ENCODE data around the gene RNF208.

The RNF208 gene

DNA sequence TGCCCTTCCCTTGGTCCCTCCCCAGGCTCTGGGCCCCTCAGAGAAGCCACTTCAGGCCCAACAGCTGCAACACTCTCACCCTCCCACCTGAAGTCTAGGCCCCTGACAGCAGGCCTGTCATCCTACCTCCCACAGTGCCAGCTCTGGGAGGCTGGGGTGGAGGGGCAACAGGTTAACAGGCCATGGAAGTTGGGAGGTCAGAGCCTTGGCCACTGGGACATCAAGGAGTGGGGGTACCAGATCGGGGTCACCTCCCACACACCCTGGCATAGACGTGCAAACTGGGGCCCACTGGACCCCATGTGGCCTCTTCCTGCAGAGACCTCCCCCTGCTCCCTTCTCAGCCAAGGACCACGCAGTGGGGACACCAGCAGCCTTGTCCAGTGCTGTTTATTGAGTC lies 30.8 kb downstream of the RNF208 start:
- DNase-seq = no peak

DNA sequence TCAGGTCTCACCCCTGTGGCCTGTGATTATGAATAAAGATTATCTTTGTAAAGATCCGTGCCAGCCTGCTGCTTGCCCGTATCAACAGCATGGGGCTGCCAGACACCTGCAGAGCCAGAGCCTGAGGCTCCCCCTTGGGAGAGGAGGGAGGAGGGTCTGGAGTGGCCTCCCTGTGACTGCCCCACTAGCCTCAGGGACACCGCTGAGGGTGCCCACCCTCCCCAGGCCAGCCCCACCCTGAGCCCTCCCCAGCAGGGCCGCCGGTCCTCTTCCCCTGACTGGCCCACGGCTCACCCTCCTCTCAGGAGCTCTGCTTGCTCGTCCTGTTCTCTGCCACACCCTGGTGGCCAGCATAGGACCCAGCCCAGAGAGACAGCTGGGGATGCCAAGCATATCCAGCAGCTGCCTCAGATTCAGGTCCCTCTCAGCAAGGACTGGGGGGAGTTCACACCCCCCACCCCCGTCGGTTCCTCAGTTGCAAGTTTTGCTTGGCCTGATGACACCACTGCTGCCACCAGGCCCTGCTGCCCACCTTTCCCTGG lies 31.7 kb downstream of the RNF208 start:
- no peak for DNase-seq

DNA sequence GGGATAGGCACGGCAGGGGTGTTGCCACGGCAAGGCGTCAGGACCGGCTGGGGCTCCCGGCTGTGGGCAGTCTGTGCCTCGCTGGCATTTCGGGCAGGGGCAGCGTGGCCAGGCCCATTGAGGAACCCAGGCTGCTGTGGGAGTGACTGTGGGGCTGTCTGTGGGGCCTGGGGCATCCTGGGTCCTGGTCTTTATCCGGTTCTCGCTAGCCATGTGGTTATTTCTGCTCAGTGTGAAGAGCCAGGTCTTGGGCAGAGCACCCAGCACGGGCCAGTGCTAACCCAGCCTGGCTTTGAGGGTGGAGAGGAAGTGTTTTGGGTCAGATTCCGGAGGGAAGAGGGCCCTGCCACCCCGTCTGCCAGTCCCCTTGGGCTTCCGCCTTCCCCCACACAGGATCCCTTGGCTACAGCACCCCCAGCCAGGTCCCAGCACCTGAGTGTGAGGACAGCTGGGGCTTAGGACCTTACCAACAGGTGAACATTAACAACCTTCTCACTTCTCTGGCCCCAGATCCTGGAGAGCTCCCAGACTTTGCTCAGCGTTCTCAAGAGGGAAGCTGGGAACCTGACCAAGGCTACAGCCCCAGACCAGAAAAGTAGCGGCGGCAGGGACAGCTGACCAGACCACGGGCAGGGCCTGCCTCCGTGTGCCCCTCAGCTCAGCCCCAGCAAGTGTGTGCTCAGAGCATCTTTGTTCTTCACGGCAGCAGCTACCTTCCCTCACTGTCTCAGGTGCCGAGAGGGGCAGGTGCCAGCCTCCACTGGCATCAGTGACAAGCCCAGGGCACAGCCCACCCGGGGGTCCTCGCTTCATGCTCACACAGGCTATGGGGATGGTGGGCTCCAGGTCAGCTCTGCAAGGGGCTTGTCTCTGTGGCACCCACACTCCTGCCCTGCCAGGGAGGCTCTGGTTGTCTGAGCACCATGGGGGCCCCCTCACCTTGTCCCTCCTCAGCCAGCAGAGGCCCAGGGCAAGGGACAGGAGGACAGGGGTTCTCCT lies 32.4 kb downstream of the RNF208 start:
- DNase-seq = no peak

DNA sequence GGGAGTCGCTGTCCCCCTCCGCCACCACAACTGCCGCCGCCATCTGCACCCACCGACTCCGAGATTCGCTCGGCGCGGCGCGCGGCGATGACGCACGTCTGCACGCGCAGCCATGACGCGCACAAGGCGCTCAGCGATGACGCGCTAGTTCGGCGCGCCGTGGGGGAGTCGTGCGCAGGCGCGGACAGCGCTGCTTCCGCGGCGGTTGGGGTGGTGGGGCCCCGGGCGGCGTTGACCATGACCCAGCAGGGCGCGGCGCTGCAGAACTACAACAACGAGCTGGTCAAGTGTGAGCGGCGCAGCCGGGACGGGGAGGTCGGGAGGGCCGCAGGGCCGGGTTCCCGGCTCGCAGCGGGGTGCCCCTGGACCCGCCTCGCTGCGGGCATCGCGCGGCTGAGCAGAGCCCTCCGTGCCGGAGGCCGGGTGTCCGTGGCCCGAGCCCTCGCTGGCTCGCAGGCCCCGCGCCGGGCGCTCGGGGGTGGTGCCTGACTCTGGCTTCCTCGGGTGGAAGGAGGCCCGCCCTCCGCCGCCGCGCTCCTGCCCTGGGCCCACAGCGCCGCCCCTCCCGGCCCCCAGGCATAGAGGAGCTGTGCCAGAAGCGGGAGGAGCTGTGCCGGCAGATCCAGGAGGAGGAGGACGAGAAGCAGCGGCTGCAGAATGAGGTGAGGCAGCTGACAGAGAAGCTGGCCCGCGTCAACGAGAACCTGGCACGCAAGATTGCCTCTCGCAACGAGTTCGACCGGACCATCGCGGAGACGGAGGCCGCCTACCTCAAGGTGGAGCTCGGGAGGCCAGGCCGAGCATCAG lies 33.3 kb downstream of the RNF208 start, which contains the start of the genes ANAPC2 and SSNA1:
ANAPC2 (minus strand) TSS at position 71 of the 807 bp plus-strand sequence; CDS start at position 43, 28 bp downstream.
SSNA1 (plus strand) TSS at position 187 of the 807 bp plus-strand sequence; CDS start at position 238, 51 bp downstream.
- peak; percentile 80 to 95 (median 90) for DNase-seq

DNA sequence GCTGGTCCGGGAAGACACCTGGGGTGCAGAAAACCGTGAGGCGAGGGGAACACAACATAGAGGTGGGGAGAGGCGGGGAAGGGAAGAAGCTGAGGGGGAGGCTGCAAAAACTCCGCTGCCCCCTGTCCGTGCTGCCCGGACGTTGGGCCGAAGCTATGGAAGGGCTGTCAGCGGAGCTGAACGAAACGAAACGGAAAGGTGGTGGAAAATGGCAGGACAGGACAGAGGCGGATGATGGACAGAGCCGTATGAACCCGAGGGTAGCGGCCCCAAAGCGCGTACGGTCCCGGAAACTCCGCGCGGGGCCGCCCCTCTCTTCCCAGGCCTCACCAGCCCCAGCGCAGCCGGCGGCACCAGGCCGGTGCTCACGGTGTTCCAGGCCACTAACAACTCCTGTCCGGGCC lies 34.0 kb downstream of the RNF208 start:
- DNase-seq = no peak

DNA sequence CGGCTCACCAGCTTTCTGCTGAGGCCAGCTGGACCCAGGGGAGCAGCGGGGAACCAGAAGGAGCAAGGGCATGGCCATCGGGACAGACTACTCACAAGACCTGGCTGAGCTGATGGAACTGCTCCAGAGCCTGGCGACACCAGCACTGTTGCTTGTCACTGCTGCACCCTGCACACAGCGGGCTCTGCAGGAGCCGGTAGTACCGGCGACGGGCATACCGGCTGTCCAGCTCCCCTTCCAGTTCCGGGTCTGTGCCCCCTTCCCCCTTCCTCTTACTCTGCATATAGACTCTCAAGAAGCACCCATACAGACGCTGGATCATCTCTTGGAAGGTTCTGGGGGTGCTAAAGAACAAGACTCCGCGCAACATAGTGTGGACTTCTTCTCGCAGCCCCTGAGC lies 34.7 kb downstream of the RNF208 start:
- no peak for DNase-seq

DNA sequence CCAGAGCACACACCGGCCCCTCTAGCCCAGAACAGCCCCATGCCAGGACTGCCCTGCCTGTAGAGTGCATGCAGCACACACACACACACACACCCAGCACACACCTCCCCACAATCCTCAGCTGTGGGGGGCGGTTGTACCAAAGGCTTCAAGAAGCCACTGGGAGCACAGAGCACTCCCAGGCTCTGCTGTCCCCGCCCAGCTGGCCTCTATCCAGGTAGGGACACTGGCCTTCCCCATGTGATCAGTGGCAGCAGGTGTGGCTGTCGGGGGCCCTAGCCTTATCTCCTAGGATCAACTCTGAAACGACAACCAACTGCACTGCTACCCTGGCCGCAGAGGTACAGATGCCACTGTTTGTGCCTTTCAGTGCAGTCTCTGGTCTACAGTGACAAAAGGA lies 35.7 kb downstream of the RNF208 start:
- no peak for DNase-seq

DNA sequence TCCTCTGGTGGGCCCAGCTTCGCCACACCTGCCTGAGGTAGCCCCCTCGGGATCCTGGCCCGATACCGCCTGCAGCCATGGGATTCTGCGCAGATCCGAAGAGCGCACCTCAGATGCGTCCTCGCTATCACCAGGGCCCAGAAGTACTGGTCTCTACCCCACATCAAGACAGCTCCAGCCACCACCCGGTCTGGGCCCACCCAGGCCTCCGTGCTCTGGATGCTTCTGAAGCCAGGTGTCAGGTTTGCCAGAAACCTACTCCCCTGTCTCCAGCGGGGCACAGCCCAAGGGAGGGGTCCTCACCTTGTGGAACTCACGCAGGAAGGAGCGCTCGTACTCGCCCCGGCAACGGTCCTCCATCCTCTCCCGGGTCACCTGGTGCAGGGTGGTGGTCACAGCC lies 36.1 kb downstream of the RNF208 start:
- no peak for DNase-seq

DNA sequence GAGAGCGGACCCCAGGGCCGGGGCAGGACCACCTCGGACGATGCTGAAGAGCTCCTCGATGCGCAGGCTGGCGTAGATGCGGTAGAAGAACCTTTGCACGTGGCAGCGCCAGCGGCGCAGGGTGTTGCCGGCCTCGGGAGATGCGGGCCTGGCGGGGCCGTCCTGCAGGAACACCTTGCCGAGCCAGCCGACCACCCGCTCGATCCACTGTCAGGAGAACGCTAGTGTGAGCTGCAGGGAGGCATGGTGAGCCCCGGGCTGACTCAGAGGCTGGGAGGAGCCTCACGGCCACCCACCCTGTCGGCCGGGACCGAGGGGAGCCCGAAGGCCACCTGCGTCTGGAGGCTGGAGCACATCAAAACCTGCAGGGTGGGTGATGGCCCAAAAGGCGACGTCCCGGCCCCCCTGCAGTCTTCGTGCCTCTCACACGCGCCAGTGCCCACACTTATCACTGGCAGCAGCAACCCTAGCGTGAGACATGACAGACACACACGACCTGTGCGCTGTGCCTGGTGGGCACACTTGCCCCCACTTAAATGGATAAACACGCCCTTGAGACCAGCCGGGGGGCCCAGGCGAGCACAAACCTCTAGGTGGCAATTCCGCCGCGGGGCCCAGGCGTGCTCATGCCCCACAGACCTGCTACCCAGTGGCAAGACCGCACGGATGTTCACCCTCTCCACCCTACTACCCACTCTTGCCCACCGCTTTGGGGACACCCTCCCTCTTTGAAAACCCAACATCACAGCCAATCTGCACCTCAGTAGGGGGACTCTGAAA lies 37.0 kb downstream of the RNF208 start:
- no peak for DNase-seq

DNA sequence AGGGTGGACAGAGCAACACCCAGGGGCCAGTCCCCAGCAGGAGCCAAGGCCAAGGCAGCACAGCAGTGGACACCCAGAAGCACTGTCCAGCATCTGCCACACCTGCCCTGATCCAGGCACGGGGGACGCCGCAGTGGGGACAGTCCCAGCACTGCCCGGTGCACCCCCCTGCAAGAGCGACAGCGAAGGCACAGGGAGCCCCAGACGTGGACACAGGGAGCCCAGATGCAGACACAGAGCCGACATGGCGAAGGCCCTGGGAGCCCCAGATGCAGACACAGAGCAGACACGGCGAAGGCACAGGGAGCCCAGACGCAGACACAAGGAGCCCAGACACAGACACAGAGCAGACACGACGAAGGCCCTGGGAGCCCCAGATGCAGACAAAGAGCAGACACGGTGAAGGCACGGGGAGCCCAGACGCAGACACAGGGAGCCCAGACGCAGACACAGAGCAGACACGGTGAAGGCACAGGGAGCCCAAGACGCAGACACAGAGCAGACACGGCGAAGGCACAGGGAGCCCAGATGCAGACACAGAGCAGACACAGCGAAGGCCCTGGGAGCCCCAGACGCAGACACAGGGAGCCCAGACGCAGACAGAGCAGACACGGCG lies 38.0 kb downstream of the RNF208 start:
- DNase-seq = no peak

DNA sequence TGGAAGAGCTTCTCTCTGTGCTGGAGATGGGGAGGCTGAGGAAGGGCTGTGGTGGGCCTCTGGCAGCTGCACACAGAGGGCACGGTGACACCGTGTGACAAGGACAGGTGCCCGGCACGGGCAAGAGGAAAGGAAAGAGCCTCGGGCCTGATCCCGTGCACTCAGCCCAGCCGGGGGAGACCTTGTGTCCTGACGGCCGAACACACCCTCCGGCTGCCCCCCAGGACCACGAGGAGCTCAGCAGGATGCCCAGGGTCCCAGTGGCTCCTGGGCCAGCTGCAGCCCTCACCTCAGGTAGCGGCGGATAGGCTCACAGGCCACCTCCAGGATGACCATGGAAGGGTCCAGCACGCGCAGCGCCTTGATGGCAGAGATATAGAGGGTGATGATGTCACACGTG lies 39.2 kb downstream of the RNF208 start:
- DNase-seq = no peak

DNA sequence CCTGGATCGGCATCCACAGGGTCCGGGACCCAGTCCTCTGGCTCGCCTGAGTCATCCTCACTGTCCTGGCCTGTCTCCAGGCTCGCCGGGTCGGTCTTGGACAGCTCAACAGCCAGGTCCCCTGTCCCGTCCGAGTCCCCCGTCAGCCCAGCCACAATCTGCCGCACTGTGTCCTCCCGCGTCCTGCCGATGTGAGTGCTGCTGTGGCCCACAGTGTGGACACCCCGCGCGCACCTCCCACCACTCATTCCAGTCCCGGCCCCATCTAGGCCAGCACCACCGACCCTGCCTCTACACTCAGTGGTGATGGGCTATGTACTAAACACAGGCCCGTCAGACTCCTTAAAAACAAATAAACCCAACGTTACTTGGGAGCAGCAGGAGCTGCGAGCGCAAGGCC lies 40.4 kb downstream of the RNF208 start:
- DNase-seq = no peak

DNA sequence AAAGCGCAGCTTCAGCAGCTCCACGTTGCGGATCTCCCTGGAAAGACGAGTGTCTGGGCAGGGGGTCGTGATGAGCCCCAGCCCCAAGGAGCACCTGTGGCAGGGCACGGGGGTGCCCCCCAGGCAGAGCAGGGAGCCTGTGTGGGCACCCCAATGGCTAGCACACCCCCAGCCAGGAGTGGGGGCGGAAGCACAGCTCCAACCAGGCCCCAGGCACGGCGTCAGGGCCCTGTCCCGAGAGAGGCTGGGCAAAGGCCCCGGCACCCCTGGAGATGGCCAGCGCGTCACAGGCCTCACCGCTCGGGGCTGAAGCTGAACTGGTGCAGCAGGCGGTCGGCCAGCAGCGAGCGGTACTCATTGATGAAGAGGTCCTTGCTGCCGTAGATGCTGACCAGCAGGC lies 41.5 kb downstream of the RNF208 start:
- no peak for DNase-seq

DNA sequence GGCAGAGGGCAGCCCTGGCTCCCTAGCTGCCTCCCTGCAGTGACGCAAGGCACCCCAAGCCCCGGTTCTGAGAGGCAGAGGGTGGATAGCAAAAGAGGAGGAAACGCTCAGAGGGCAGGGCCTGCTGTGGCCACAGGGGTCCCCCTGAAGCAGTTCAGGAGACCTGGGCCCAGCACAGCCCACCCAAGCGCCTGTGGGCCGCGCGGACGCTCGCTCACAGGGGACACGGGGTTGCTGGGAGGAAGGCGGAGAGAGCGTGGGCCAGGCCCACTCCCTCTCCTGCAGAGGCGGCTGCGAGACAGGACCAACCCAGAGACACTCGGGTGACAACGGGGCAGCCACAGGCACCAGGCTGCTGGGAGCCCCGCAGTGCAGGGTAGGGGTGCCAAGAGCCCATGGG lies 42.3 kb downstream of the RNF208 start:
- DNase-seq = no peak

DNA sequence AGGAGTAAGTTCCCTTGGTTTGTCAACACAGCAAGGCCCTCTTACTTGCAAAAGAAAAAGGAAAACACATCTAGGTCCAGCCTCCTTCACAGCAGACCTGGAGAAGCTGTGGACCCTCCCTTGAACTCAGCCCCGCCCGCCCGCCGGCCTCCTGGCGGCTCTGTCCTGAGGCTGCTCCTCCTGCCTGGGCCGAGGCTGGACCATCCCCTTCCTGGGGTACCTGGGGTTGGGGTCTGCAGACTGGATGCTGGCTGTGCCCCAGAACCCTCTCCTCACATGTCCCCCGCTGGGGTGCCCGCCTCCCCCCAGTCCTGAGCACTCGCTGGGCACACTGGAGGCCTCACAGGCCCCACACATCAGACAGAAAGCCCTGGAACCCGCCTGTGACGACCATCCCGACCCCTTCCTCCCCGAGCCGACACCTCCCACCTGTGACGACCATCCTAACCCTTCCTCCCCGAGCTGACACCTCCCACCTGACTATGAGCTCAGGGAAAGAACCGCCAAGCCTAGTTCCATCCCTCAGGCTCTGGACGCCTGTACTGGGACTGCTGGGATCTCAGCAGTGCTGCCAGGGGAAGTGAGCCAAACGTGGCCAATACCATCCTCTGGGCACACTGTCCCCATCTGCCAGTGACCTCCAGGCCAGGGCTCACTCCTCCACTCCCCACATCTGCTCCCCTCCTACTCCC lies 43.0 kb downstream of the RNF208 start:
- no peak for DNase-seq

DNA sequence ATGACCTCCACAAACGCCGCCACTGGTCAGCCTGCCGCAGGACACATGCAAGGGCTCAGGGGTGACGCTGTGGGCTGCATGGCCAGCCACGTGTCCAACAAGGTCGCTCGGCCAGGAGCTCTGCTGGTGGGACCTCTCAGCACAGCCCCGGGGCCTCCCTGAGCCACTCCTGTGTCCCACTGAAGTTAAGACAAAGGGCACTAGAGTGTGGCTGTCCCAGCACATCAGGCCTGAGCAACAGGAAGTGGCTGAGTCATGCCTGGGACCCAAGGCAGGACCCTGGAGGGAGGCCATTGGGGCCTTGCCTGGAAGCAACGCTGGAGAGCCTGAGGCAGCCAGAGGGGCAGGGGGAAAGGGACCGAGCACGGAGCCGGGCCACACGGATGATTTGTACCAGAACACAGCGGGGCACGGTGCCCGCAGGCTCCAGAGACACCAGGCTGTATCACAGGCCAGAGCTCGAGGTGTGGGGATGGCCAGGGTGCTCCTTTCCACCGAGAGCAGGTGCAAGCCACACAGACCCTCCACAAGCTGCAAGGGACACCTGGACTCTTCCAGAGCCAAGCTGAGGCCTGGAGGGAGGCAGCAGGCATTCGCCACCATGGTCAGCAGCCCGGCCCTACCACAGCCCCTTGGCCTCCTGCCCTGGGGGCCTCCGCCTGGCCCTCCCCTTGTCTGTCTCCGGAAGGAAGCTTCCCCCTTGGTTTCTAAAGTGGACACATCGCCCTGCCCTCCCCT lies 43.7 kb downstream of the RNF208 start:
- no peak for DNase-seq

DNA sequence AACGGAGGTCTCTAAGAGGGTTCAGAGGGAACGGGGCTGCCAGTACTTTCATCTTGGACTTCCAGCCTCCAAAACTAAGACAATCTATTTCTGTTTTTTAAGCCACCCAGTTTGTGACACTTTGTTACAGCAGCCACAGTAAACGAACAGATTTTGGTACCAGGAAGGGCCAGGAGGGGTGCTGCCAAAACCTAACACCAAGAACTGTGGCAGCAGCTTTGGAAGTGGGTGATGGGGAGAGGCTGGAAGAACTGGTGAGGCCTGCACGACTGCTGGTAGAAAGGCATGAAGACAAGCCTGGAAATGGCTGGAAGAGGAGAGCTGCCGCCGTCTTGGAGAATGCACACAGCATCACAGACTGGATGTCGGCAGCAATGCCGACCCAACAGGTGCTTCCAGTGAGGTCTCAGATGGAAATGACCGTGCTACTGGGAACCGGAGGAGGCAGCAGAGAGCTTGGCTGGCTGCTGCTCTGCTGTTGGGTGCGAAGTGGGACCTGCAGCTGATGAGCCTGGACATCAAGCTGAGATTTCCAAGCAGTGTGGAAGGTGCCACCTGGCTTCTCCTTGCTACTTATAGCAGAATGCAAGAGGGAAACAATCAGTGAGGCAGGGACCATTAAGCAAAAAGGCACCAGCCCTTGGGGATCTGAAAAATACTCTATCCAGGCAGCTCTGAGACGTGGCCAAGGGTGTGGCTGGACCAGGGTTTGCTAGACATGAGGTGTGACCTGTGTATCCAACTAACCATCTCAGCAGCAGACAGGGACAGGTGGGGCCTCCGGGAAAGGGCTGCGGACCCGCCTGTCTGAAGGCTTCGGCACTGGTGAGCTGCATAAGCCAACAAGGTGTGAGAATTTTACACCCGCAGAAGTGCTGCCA lies 45.5 kb downstream of the RNF208 start:
- DNase-seq = peak in 1 of 6 experiments; percentile 17

DNA sequence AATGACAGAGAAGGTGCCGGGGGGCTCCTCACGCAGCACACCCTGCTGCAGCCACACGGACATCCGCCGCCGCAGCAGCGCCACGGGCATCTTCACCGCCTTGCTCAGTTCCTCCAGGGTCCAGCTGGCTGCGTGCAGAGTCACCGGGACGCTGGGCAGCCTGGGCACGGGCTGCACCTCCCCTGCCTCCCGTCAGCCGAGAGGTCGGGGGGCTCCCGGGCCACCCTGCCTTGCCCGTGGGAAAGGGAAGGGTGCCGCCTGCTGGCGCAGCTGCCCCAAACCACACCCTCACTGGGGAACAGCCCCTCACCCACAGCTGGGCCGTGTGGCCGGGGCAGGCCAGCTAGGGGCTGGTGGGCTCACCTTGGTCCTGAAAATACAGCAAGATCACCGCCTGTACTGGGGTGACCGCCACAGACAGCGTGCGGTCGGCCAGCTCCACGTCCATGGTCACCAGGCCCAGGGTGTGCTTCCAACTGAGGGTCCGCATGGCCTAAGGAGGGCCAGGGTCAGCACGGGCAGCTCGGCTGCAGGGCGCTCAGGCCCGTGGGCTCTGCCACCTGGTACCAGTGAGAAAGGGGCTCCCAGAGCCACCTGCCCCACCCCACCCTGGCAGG lies 46.6 kb downstream of the RNF208 start:
- DNase-seq = peak in 1 of 6 experiments; percentile 5

DNA sequence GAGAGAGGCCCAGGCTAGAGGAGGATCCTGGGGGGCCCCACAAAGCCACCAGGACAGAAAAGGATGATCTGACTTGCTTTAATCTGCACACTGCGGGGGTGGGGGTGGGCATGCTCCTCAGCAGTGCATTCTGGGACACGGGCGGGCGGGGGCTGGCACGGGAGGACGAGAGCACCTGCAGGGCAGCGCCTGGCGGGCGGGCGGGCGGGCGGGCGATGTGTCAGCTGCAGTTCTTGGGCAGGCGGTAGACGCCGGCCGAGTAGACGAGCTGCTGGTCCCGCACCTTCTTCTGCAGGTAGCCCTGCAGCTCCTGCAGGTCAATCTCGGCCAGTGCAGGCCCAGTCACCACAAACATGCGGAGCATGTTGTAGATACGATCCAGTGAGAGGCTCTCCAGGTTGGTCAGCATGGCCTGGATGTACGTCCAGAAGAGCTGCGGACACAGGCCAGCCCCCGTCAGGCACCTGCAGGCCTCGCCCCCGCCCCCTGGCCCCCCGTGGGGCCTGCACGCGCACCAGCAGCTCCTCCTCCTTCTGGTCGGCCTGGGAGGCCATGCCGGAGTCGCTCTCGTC lies 47.2 kb downstream of the RNF208 start:
- DNase-seq = peak in 1 of 6 experiments; percentile 13
